Tibial nerve (tissue), 4 donors: Measurements from ENCODE around the gene RBM20. TPM values are rescaled to one million over a fixed set of nuclear protein-coding genes. Genes with fewer than 3 reads are reported as not detected.

Experiments
- DNase-seq, 2 donors: peaks; one replicate each; pipeline ENCODE4 v3.0.0-alpha.2; 2019; ENCODE audit warnings: low spot score in 2 of 2
- H3K27ac ChIP-seq, 4 donors: fragments of 200-600 bp; sonication (generic) in 3 of 4; one replicate each; pipeline ENCODE4 v1.5.1; 2017 to 2019; ENCODE audit warnings: mild to moderate bottlenecking in 1 of 4
- H3K27me3 ChIP-seq, 2 donors: fragments of 200-600 bp; sonication (generic) in 1 of 2; one replicate each; pipeline versions ENCODE4 v1.5.1 to v1.6.0; 2017 to 2019
- H3K36me3 ChIP-seq, 3 donors: fragments of 200-600 bp; sonication (generic); one replicate each; pipeline ENCODE4 v1.5.1; 2018 to 2019
- H3K4me1 ChIP-seq, 4 donors: fragments of 200-600 bp; sonication (generic) in 3 of 4; one replicate each; pipeline ENCODE4 v1.5.1; 2017 to 2019
- H3K4me3 ChIP-seq, 4 donors: fragments of 200-600 bp; sonication (generic) in 3 of 4; one replicate each; pipeline ENCODE4 v1.5.1; 2017 to 2019; ENCODE audit warnings: mild to moderate bottlenecking in 1 of 4, moderate library complexity in 1 of 4
- H3K9me3 ChIP-seq, 4 donors: fragments of 200-600 bp; sonication (generic) in 3 of 4; one replicate each; pipeline ENCODE4 v1.5.1; 2017 to 2019
- CTCF ChIP-seq, 5 experiments: fragments of 200-600 bp in 3 of 5; fragments of 450-650 bp in 2 of 5; sonication (generic) in 3 of 5; IDR thresholded peaks; one replicate each; pipeline ENCODE4 v1.5.1; 2016 to 2019; ENCODE audit warnings: antibody characterized with exemption in 5 of 5, mild to moderate bottlenecking in 3 of 5, moderate library complexity in 2 of 5
- EP300 ChIP-seq, 2 donors: sonication (generic); formaldehyde crosslinking; IDR thresholded peaks; one replicate each; pipeline ENCODE4 v1.6.1; 2017; ENCODE audit warnings: antibody characterized with exemption in 2 of 2, mild to moderate bottlenecking in 1 of 2
- POLR2A ChIP-seq, 2 donors: fragments of 450-650 bp; IDR thresholded peaks; one replicate each; pipeline ENCODE4 v1.6.1; 2017; ENCODE audit warnings: antibody characterized with exemption in 2 of 2, mild to moderate bottlenecking in 2 of 2, moderate library complexity in 2 of 2
- WGBS, 2 donors: methylation state at CpG; one replicate each; pipeline ENCODE4 v1.1.5; 2018; 5-methylcytosine and 5-hydroxymethylcytosine counted together
- total RNA-seq, 4 donors: library from RNA; depleted of rRNA; stranded (reverse); fragments of >200 nt; gene quantifications; one replicate each; pipeline ENCODE4 v1.1.0, GENCODE V29; 2016

RBM20 gene
- total RNA-seq, 4 donors from 2014 or later: 1.3 to 8.7 (median 2.7) TPM

- WGBS, 2 donors: 37 to 38% methylated on average over 6 of the region's 6 CpGs
- peaks cover 0 to 27% (median 18%) of the 10 kb centered on the region in 4 donors for H3K4me1 ChIP-seq
- H3K27me3 ChIP-seq: no peaks in the 10 kb centered on the region
- no peak overlapping the region for H3K4me3 ChIP-seq
- no peaks in the 10 kb centered on the region for H3K36me3 ChIP-seq
- no peak overlapping the region for H3K27ac ChIP-seq
- DNase-seq: peak in 1 of 2 donors; percentile 36
- no peaks in the 10 kb centered on the region for H3K9me3 ChIP-seq
- TF ChIP-seq EP300 (IDR thresholded peaks at IDR 0.05): peak in 1 of 2 donors; percentile 23
- TF ChIP-seq CTCF (IDR thresholded peaks at IDR 0.05): peak; percentile 35 to 69 (median 49)
- TF ChIP-seq POLR2A (IDR thresholded peaks at IDR 0.05): no peak
Measured at GRCh38 chr10:110803830-110804338, 159.7 kb downstream of the RBM20 start.

- 93 to 97% methylated on average over 1 of the region's 1 CpG for WGBS, 2 donors
- no peak for DNase-seq
- peaks cover 0 to 27% (median 18%) of the 10 kb centered on the region in 4 donors for H3K4me1 ChIP-seq
- TF ChIP-seq CTCF (IDR thresholded peaks at IDR 0.05) (no peak), EP300 (IDR thresholded peaks at IDR 0.05) (no peak), POLR2A (IDR thresholded peaks at IDR 0.05) (no peak)
- H3K9me3 ChIP-seq: no peaks in the 10 kb centered on the region
- H3K27me3 ChIP-seq: no peaks in the 10 kb centered on the region
- H3K4me3 ChIP-seq: no peak overlapping the region
- no peaks in the 10 kb centered on the region for H3K36me3 ChIP-seq
- H3K27ac ChIP-seq: no peak overlapping the region
Measured at GRCh38 chr10:110804376-110804775, 160.2 kb downstream of the RBM20 start.

GRCh38 chr10:110805292-110805691 lies 161.2 kb downstream of the RBM20 start:
- H3K4me1 ChIP-seq: peaks cover 0 to 27% (median 18%) of the 10 kb centered on the region in 4 donors
- no peak overlapping the region for H3K27ac ChIP-seq
- H3K4me3 ChIP-seq: no peak overlapping the region
- H3K36me3 ChIP-seq: no peaks in the 10 kb centered on the region
- no peaks in the 10 kb centered on the region for H3K27me3 ChIP-seq
- TF ChIP-seq EP300 (IDR thresholded peaks at IDR 0.05): no peak
- TF ChIP-seq POLR2A (IDR thresholded peaks at IDR 0.05): no peak
- TF ChIP-seq CTCF (IDR thresholded peaks at IDR 0.05): no peak
- WGBS, 2 donors: 88 to 90% methylated on average over 3 to 5 of the region's 5 CpGs
- H3K9me3 ChIP-seq: no peaks in the 10 kb centered on the region
- DNase-seq: no peak

GRCh38 chr10:110806335-110806734 lies 162.2 kb downstream of the RBM20 start:
- 70 to 86% methylated on average over 4 of the region's 4 CpGs for WGBS, 2 donors
- no peaks in the 10 kb centered on the region for H3K9me3 ChIP-seq
- TF ChIP-seq POLR2A (IDR thresholded peaks at IDR 0.05): no peak
- no peak for TF ChIP-seq CTCF (IDR thresholded peaks at IDR 0.05)

GRCh38 chr10:110808123-110808522 lies 164.0 kb downstream of the RBM20 start:
- H3K36me3 ChIP-seq: no peaks in the 10 kb centered on the region
- H3K27ac ChIP-seq: no peak overlapping the region
- DNase-seq: no peak
- 81 to 90% methylated on average over 3 of the region's 3 CpGs for WGBS, 2 donors
- H3K4me3 ChIP-seq: no peak overlapping the region
- peaks cover 0 to 14% (median 9%) of the 10 kb centered on the region in 4 donors for H3K4me1 ChIP-seq
- no peak for TF ChIP-seq EP300 (IDR thresholded peaks at IDR 0.05)
- TF ChIP-seq POLR2A (IDR thresholded peaks at IDR 0.05): no peak
- no peak for TF ChIP-seq CTCF (IDR thresholded peaks at IDR 0.05)
- no peaks in the 10 kb centered on the region for H3K9me3 ChIP-seq
- H3K27me3 ChIP-seq: peaks cover 0 to 6% of the 10 kb centered on the region in 2 donors

More at GRCh38 chr10:110806335-110806734, 162.2 kb downstream of the RBM20 start:
- Histone ChIP-seq H3K27me3 (no peaks in the 10 kb centered on the region), H3K27ac (no peak overlapping the region), H3K36me3 (no peaks in the 10 kb centered on the region), H3K4me1 (peaks cover 0 to 27% (median 18%) of the 10 kb centered on the region in 4 donors), H3K4me3 (no peak overlapping the region)
- DNase-seq: no peak
